GM18858 (cell line): Measurements from ENCODE around the gene DNAL4.
"Not testable (repeated sequence)": the region's sequence is repeated elsewhere in the genome, so short reads cannot be mapped to it uniquely, and the experiment has no call there.

Source experiments
- ATAC-seq: cut with Tn5 transposase; IDR thresholded peaks from one replicate; pipeline ENCODE4 v1.9.1; 2021; ENCODE audit not compliant: unreplicated experiment

Gene DNAL4

GRCh38 chr22:38828191-38828590, 34.2 kb upstream of the DNAL4 start:
- ATAC-seq, result no peak

GRCh38 chr22:38827510-38827909, 33.6 kb upstream of the DNAL4 start:
- ATAC-seq, result no peak

- no peak for ATAC-seq
Measured at GRCh38 chr22:38826801-38827200, 32.9 kb upstream of the DNAL4 start.

GRCh38 chr22:38826386-38826785, 32.4 kb upstream of the DNAL4 start:
- no peak for ATAC-seq

- no peak for ATAC-seq
Measured at GRCh38 chr22:38824585-38824984, 30.6 kb upstream of the DNAL4 start.

- no peak for ATAC-seq
Measured at GRCh38 chr22:38823637-38824036, 29.7 kb upstream of the DNAL4 start.

GRCh38 chr22:38823076-38823475, 29.1 kb upstream of the DNAL4 start:
- ATAC-seq, result no peak

- no peak for ATAC-seq
Measured at GRCh38 chr22:38820020-38820419, 26.1 kb upstream of the DNAL4 start.

- ATAC-seq, result no peak
Measured at GRCh38 chr22:38819387-38819940, 25.5 kb upstream of the DNAL4 start.

- no peak for ATAC-seq
Measured at GRCh38 chr22:38817196-38817595, 23.3 kb upstream of the DNAL4 start.

GRCh38 chr22:38815842-38816241, 21.9 kb upstream of the DNAL4 start:
- ATAC-seq, result no peak

GRCh38 chr22:38811241-38811640, 17.3 kb upstream of the DNAL4 start:
- ATAC-seq, result no peak

- not testable (repeated sequence) for ATAC-seq
Measured at GRCh38 chr22:38805041-38805593, 11.2 kb upstream of the DNAL4 start.

GRCh38 chr22:38802671-38803121, 8.8 kb upstream of the DNAL4 start:
- ATAC-seq, result no peak

GRCh38 chr22:38799265-38800002, 5.5 kb upstream of the DNAL4 start:
- no peak for ATAC-seq

GRCh38 chr22:38798496-38798895, 4.6 kb upstream of the DNAL4 start:
- ATAC-seq, result no peak

GRCh38 chr22:38796262-38796957, 2.5 kb upstream of the DNAL4 start:
- ATAC-seq, result no peak

- no peak for ATAC-seq
Measured at GRCh38 chr22:38795569-38795968, 1.6 kb upstream of the DNAL4 start.

GRCh38 chr22:38793317-38793716, 626 bp downstream of the DNAL4 start:
- ATAC-seq, result no peak

GRCh38 chr22:38792833-38793232, 1.1 kb downstream of the DNAL4 start:
- no peak for ATAC-seq

GRCh38 chr22:38789606-38790005, 4.3 kb downstream of the DNAL4 start:
- ATAC-seq, result no peak

GRCh38 chr22:38788846-38789245, 5.1 kb downstream of the DNAL4 start:
- ATAC-seq, result no peak
